GM21390 (cell line): ENCODE data around the gene IGFBP2.
"Not testable (repeated sequence)": the region's sequence is repeated elsewhere in the genome, so short reads cannot be mapped to it uniquely, and the experiment has no call there.

Experiments used
- ATAC-seq: cut with Tn5 transposase; IDR thresholded peaks from one replicate; pipeline ENCODE4 v1.9.1; 2021; ENCODE audit not compliant: unreplicated experiment

IGFBP2 gene

GRCh38 chr2:216632952-216633615 is at the start of gene IGFBP2:
TSS of gene IGFBP2 (plus strand) at chr2:216633420. CDS start at chr2:216633524, 104 bp downstream.
- ATAC-seq: no peak

GRCh38 chr2:216583606-216584005 is 49.6 kb upstream of the IGFBP2 start:
- no peak for ATAC-seq

GRCh38 chr2:216584112-216584511 is 49.1 kb upstream of the IGFBP2 start:
- no peak for ATAC-seq

GRCh38 chr2:216585441-216585840 is 47.8 kb upstream of the IGFBP2 start:
- no peak for ATAC-seq

GRCh38 chr2:216588861-216589710 is 44.1 kb upstream of the IGFBP2 start:
- no peak for ATAC-seq

GRCh38 chr2:216589791-216590190 is 43.4 kb upstream of the IGFBP2 start:
- ATAC-seq: no peak

GRCh38 chr2:216590780-216591179 is 42.4 kb upstream of the IGFBP2 start:
- no peak for ATAC-seq

- no peak for ATAC-seq
Observed at GRCh38 chr2:216591480-216591879, 41.7 kb upstream of the IGFBP2 start.

GRCh38 chr2:216594081-216594480 is 39.1 kb upstream of the IGFBP2 start:
- no peak for ATAC-seq

GRCh38 chr2:216596236-216596979 is 36.8 kb upstream of the IGFBP2 start:
- ATAC-seq: no peak

GRCh38 chr2:216596980-216597509 is 36.2 kb upstream of the IGFBP2 start:
- no peak for ATAC-seq

GRCh38 chr2:216597825-216598224 is 35.4 kb upstream of the IGFBP2 start:
- ATAC-seq: not testable (repeated sequence)

GRCh38 chr2:216601632-216602409 is 31.4 kb upstream of the IGFBP2 start:
- ATAC-seq: no peak

GRCh38 chr2:216603010-216603883 is 30.0 kb upstream of the IGFBP2 start:
- ATAC-seq: no peak

GRCh38 chr2:216603884-216604245 is 29.4 kb upstream of the IGFBP2 start:
- no peak for ATAC-seq

GRCh38 chr2:216604458-216604857 is 28.8 kb upstream of the IGFBP2 start:
- ATAC-seq: no peak

- peak; percentile 96 for ATAC-seq
Observed at GRCh38 chr2:216606551-216607276, 26.5 kb upstream of the IGFBP2 start.

GRCh38 chr2:216607277-216607560 is 26.0 kb upstream of the IGFBP2 start:
- no peak for ATAC-seq

- ATAC-seq: no peak
Observed at GRCh38 chr2:216608525-216608924, 24.7 kb upstream of the IGFBP2 start.
